Hepatocyte (in vitro differentiated cells): ENCODE results near the gene CDA.

Source experiments
- CTCF ChIP-seq: fragments of 200-600 bp; sonication (generic); IDR thresholded peaks from 2 replicates; pipeline ENCODE4 v1.5.1; 2016; ENCODE audit warnings: antibody characterized with exemption, mild to moderate bottlenecking; ENCODE audit not compliant: poor library complexity
- EZH2phosphoT487 ChIP-seq: fragments of 200-600 bp; sonication (generic); IDR thresholded peaks from one replicate; pipeline ENCODE4 v1.6.1; 2018; ENCODE audit warnings: antibody characterized with exemption, mild to moderate bottlenecking, low read depth, moderate library complexity; ENCODE audit not compliant: unreplicated experiment, severe bottlenecking

- TF ChIP-seq CTCF, result no peak
- TF ChIP-seq EZH2phosphoT487, result no peak
These were observed 63.4 kb downstream of the CDA start for GRCh38 chr1:20652300-20652699.
